OCI-LY1 (cell line): ENCODE measurements around the gene DENND1A.

Experiments
- H2AFZ ChIP-seq: fragments of 200-600 bp; sonication (generic), shearing (Covaris generic); 2 replicates; pipeline ENCODE4 v1.6.0; 2014; ENCODE audit warnings: antibody characterized with exemption, mild to moderate bottlenecking, low read length
- H3F3A ChIP-seq: fragments of 200-600 bp; sonication (generic), shearing (Covaris generic); 2 replicates; pipeline ENCODE4 v1.6.0; 2014; ENCODE audit warnings: mild to moderate bottlenecking, antibody characterized with exemption, low read length, moderate library complexity; ENCODE audit not compliant: insufficient read depth
- H3K27ac ChIP-seq: fragments of 200-600 bp; sonication (generic); 2 replicates; pipeline ENCODE4 v1.5.1; 2014; ENCODE audit warnings: low read length, mixed run types, mild to moderate bottlenecking, low read depth; ENCODE audit not compliant: poor library complexity, severe bottlenecking
- H3K27me3 ChIP-seq: fragments of 200-600 bp; sonication (generic); 2 replicates; pipeline ENCODE4 v1.6.0; 2014; ENCODE audit warnings: antibody characterized with exemption, mild to moderate bottlenecking, low read length, moderate library complexity; ENCODE audit not compliant: insufficient read depth
- H3K36me3 ChIP-seq: fragments of 200-600 bp; sonication (generic); 2 replicates; pipeline ENCODE4 v1.6.1; 2014; ENCODE audit warnings: mild to moderate bottlenecking, antibody characterized with exemption, low read length, moderate library complexity, mixed read lengths; ENCODE audit not compliant: insufficient read depth
- H3K4me1 ChIP-seq: fragments of 200-600 bp; sonication (generic); 2 replicates; pipeline ENCODE4 v1.5.1; 2014; ENCODE audit warnings: mild to moderate bottlenecking, low read length, moderate library complexity; ENCODE audit not compliant: insufficient read depth, severe bottlenecking
- H3K4me2 ChIP-seq: fragments of 200-600 bp; sonication (generic), shearing (Covaris generic); 2 replicates; pipeline ENCODE4 v1.6.1; 2014; ENCODE audit warnings: low read length
- H3K4me3 ChIP-seq: fragments of 200-600 bp; sonication (generic); 2 replicates; pipeline ENCODE4 v1.5.1; 2014; ENCODE audit warnings: low read length, low read depth, mild to moderate bottlenecking, mixed read lengths; ENCODE audit not compliant: poor library complexity, severe bottlenecking
- H3K79me2 ChIP-seq: fragments of 200-600 bp; shearing (Covaris generic); 2 replicates; pipeline ENCODE4 v1.6.1; 2016; ENCODE audit warnings: mixed run types, low read length, mixed read lengths; ENCODE audit not compliant: insufficient read depth
- H3K9ac ChIP-seq: fragments of 200-600 bp; sonication (generic), shearing (Covaris generic); 2 replicates; pipeline ENCODE4 v1.6.1; 2014; ENCODE audit warnings: mild to moderate bottlenecking, low read length, mixed read lengths
- H3K9me2 ChIP-seq: fragments of 200-600 bp; sonication (generic), shearing (Covaris generic); 2 replicates; pipeline ENCODE4 v1.6.1; 2014; ENCODE audit warnings: low read depth, mild to moderate bottlenecking, low read length, mixed read lengths
- H3K9me3 ChIP-seq: fragments of 200-600 bp; shearing (Covaris generic); 2 replicates; pipeline ENCODE4 v1.6.1; 2014; ENCODE audit warnings: low read length, mixed read lengths
- H4K20me1 ChIP-seq: fragments of 200-600 bp; sonication (generic), shearing (Covaris generic); 2 replicates; pipeline ENCODE4 v1.6.0; 2016; ENCODE audit warnings: mild to moderate bottlenecking, low read length; ENCODE audit not compliant: insufficient read depth
- EZH2 ChIP-seq: fragments of 200-600 bp; sonication (generic), shearing (Covaris generic); IDR thresholded peaks from 2 replicates; pipeline ENCODE4 v1.8.0; 2017; ENCODE audit warnings: borderline replicate concordance, mixed run types, mild to moderate bottlenecking, antibody characterized with exemption, low read length, moderate library complexity, mixed read lengths
- TF ChIP-seq, protein P1 (sequence below): fragments of 200-600 bp; sonication (generic), shearing (Covaris generic); IDR thresholded peaks from 2 replicates; pipeline ENCODE4 v1.5.1; 2017; ENCODE audit warnings: mild to moderate bottlenecking, antibody characterized with exemption, low read length, moderate library complexity, mixed read lengths

DENND1A gene

DNA sequence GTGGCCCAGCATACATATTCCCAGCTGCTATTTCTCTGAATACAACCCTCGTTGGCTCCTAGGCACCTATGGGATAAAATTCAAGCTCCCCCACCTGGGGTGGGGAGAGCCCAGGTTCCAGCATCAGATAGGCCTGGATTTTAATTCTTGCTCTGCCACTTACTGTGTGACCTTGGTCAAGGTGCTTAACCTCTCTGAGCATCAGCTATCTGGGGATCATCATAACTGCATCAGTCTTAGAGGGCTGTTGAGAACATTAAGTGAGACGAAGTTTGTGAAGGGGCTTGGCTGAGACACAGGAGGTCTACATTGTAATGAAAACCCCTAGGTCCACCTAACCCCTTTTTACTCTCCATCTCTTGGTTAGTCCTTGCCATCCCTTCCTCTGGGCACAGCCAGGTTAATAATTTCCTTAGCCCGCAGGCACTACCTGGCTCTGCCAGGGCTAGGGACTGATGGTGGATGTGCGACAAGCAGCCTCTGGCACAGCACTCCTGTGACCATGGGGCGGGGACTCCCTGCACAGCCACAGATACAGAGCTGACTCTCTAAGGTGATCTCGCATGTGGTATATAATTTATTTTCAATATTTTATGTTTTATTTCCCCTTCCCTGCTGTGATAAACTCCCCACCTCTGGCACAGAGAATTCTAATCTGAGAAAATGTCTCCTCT lies 505.2 kb downstream of the DENND1A start:
- H3K9me2 ChIP-seq = no peaks in the 10 kb centered on the region
- H3K4me2 ChIP-seq = no peak overlapping the region
- H3K9me3 ChIP-seq = no peaks in the 10 kb centered on the region
- no peaks in the 10 kb centered on the region for H3F3A ChIP-seq
- H2AFZ ChIP-seq = no peak overlapping the region
- H4K20me1 ChIP-seq = no peaks in the 10 kb centered on the region
- H3K79me2 ChIP-seq = no peaks in the 10 kb centered on the region
- H3K4me3 ChIP-seq = no peak overlapping the region
- H3K27ac ChIP-seq = no peak overlapping the region
- no peaks in the 10 kb centered on the region; the same call in 1 of the 2 replicates for H3K36me3 ChIP-seq
- peaks cover 11% of the 10 kb centered on the region for H3K4me1 ChIP-seq
- no peak overlapping the region for H3K9ac ChIP-seq
- no peak for TF ChIP-seq EZH2
- TF ChIP-seq, protein P1, sequence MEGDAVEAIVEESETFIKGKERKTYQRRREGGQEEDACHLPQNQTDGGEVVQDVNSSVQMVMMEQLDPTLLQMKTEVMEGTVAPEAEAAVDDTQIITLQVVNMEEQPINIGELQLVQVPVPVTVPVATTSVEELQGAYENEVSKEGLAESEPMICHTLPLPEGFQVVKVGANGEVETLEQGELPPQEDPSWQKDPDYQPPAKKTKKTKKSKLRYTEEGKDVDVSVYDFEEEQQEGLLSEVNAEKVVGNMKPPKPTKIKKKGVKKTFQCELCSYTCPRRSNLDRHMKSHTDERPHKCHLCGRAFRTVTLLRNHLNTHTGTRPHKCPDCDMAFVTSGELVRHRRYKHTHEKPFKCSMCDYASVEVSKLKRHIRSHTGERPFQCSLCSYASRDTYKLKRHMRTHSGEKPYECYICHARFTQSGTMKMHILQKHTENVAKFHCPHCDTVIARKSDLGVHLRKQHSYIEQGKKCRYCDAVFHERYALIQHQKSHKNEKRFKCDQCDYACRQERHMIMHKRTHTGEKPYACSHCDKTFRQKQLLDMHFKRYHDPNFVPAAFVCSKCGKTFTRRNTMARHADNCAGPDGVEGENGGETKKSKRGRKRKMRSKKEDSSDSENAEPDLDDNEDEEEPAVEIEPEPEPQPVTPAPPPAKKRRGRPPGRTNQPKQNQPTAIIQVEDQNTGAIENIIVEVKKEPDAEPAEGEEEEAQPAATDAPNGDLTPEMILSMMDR = no peak
- H3K27me3 ChIP-seq = no peaks in the 10 kb centered on the region

DNA sequence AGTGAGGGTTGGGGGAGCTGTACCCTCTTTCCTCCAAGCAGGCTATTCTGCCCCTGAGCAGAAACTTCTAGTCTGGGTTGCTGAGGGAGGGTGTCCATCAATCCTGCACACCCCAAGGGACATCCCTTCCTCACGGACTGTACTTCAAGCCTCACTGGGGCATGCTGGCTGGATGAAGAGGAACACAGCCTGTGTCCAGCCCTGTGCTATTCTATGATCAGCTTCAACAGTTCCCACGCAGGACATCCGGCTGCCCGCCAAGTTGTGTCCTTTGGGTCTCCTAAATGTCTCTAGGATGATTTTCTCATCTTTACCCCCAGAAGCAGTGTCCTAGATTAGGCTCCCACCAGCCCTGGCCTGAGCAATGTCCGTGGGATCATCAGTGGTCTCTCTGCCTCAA lies 505.8 kb downstream of the DENND1A start:
- no peak overlapping the region for H3K4me3 ChIP-seq
- peaks cover 11% of the 10 kb centered on the region for H3K4me1 ChIP-seq
- no peak overlapping the region for H3K4me2 ChIP-seq
- H3K9ac ChIP-seq = no peak overlapping the region
- no peaks in the 10 kb centered on the region for H3K9me3 ChIP-seq
- no peaks in the 10 kb centered on the region for H3K79me2 ChIP-seq
- no peaks in the 10 kb centered on the region for H3K27me3 ChIP-seq
- no peak overlapping the region for H2AFZ ChIP-seq
- H4K20me1 ChIP-seq = no peaks in the 10 kb centered on the region
- no peaks in the 10 kb centered on the region for H3F3A ChIP-seq
- H3K9me2 ChIP-seq = no peaks in the 10 kb centered on the region
- TF ChIP-seq, protein P1 = no peak
- no peak for TF ChIP-seq EZH2
- no peak overlapping the region for H3K27ac ChIP-seq
- no peaks in the 10 kb centered on the region; the same call in 1 of the 2 replicates for H3K36me3 ChIP-seq

DNA sequence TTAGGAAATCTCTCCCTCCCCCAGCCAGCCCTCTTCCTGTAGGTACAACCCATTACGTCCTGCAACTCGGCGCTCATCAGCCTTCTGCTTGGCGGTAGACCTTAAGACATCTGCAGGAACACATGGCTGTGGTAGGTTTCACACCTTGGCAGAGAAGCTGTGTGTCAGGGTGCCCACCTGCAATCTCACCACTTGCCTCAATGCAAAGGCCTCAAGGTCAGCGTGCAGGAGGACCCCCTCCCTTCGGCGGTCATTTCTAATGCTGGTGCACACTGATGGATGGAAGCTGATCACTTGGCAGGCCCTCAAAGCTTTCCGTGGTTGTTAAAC lies 506.6 kb downstream of the DENND1A start:
- TF ChIP-seq, protein P1 = no peak
- TF ChIP-seq EZH2 = no peak
- H3K9ac ChIP-seq = no peak overlapping the region
- no peak overlapping the region for H3K4me3 ChIP-seq
- H3K27me3 ChIP-seq = no peaks in the 10 kb centered on the region
- no peak overlapping the region for H3K4me2 ChIP-seq
- H3F3A ChIP-seq = no peaks in the 10 kb centered on the region
- H3K79me2 ChIP-seq = no peaks in the 10 kb centered on the region
- H3K9me2 ChIP-seq = no peaks in the 10 kb centered on the region
- no peak overlapping the region for H3K27ac ChIP-seq
- H4K20me1 ChIP-seq = no peaks in the 10 kb centered on the region
- H3K4me1 ChIP-seq = peaks cover 11% of the 10 kb centered on the region
- H2AFZ ChIP-seq = no peak overlapping the region
- no peaks in the 10 kb centered on the region for H3K9me3 ChIP-seq
- H3K36me3 ChIP-seq = no peaks in the 10 kb centered on the region
